RWPE1 (cell line): ENCODE measurements around the gene BGN.

Experiments used
- CTCF ChIA-PET: fragments of 350-600 bp; sonication (Branson Sonifier 250); formaldehyde crosslinking; extraction: SDS; loops from one replicate; lab custom pipeline; 2021; lab: Yijun Ruan, JAX
- POLR2A ChIA-PET: fragments of 400-600 bp; formaldehyde crosslinking; extraction: SDS; loops from one replicate; lab custom pipeline; 2020; ENCODE audit warnings: antibody characterized with exemption; ENCODE audit not compliant: low non-redundant PET; lab: Yijun Ruan, JAX
- DNase-seq: peaks from one replicate; pipeline ENCODE4 v3.0.0; 2012; ENCODE audit warnings: low spot score
- H3K27ac ChIP-seq: fragments of 450-650 bp; 2 replicates; pipeline ENCODE4 v1.5.1; 2017
- CTCF ChIP-seq: fragments of 450-650 bp; conservative IDR thresholded peaks from 2 replicates; pipeline ENCODE4 v1.5.1; 2017; ENCODE audit warnings: low read depth, mild to moderate bottlenecking

Gene BGN

GRCh38 chrX:153455571-153455970 lies 39.2 kb upstream of the BGN start:
- POLR2A ChIA-PET: no interaction called here
- H3K27ac ChIP-seq: no peak overlapping the region
- no peak for DNase-seq
- CTCF ChIA-PET: no interaction called here
- TF ChIP-seq CTCF: no peak

- CTCF ChIA-PET: no interaction called here
- POLR2A ChIA-PET: no interaction called here
- no peak for DNase-seq
- TF ChIP-seq CTCF: no peak
- H3K27ac ChIP-seq: no peak overlapping the region
These were observed 38.6 kb upstream of the BGN start for GRCh38 chrX:153456161-153456560.

GRCh38 chrX:153456704-153457103 lies 38.1 kb upstream of the BGN start:
- no peak for DNase-seq
- CTCF ChIA-PET: no interaction called here
- TF ChIP-seq CTCF: no peak
- POLR2A ChIA-PET: no interaction called here
- no peak overlapping the region for H3K27ac ChIP-seq

- ChIA-PET CTCF (no interaction called here), POLR2A (no interaction called here)
- TF ChIP-seq CTCF: no peak
- no peak for DNase-seq
- no peak overlapping the region for H3K27ac ChIP-seq
These were observed 37.5 kb upstream of the BGN start for GRCh38 chrX:153457136-153457825.

GRCh38 chrX:153457827-153458466 lies 36.8 kb upstream of the BGN start:
- no peak for DNase-seq
- TF ChIP-seq CTCF: no peak
- H3K27ac ChIP-seq: no peak overlapping the region
- ChIA-PET POLR2A (no interaction called here), CTCF (interaction anchor here (0.6 kb wide), 2 partner anchors 69 to 81 kb away, joined by 3 to 4 read pairs; no protein-coding TSS in a partner anchor)

GRCh38 chrX:153458476-153458875 lies 36.3 kb upstream of the BGN start:
- TF ChIP-seq CTCF: no peak

More at GRCh38 chrX:153458476-153458875, 36.3 kb upstream of the BGN start:
- CTCF ChIA-PET: interaction anchor here (0.6 kb wide), 2 partner anchors 69 to 81 kb away, joined by 3 to 4 read pairs; no protein-coding TSS in a partner anchor
- H3K27ac ChIP-seq: no peak overlapping the region
- DNase-seq: no peak
- POLR2A ChIA-PET: no interaction called here
